ENCODE measurements around the gene ADCY9. TPM values are rescaled to one million over a fixed set of nuclear protein-coding genes. Genes with fewer than 3 reads are reported as not detected.
"Not testable (repeated sequence)": the region's sequence is repeated elsewhere in the genome, so short reads cannot be mapped to it uniquely, and the experiment has no call there.

Gene ADCY9
- total RNA-seq, 1 donor from 2014 or later = 6.9 TPM

DNA sequence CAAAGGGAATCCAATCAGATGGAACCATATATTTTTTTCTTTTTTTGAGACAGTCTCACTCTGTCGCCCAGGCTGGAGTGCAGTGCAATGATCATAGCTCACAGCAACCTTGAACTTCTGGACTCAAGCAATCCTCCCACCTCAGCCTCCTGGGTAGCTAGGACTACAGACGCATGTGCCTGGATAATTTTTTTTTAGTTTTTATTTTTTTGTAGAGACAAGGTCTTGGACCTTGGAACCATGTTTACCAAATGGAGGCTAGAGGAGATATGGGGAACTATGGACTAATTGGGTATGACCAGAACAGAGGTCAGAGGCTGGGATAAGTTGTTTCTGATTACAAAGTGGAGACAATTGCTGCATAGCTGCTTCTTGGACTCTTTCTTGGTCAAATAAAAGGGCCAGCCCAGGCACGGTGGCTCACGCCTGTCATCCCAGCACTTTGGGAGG, 41.2 kb upstream of the ADCY9 start:
- no peaks in the 10 kb centered on the region for H3K9me3 Mint-ChIP-seq (ENCODE audit: low read depth)
- H3K27ac Mint-ChIP-seq = no peak overlapping the region
- H3K27me3 Mint-ChIP-seq = peaks cover 10% of the 10 kb centered on the region
- no peak overlapping the region for H3K4me3 Mint-ChIP-seq (ENCODE audit: low read depth)
- no peaks in the 10 kb centered on the region for H3K4me1 Mint-ChIP-seq (ENCODE audit: low read depth)
- H3K36me3 Mint-ChIP-seq (ENCODE audit: insufficient read depth) = no peaks in the 10 kb centered on the region
- TF ChIP-seq, protein P1, sequence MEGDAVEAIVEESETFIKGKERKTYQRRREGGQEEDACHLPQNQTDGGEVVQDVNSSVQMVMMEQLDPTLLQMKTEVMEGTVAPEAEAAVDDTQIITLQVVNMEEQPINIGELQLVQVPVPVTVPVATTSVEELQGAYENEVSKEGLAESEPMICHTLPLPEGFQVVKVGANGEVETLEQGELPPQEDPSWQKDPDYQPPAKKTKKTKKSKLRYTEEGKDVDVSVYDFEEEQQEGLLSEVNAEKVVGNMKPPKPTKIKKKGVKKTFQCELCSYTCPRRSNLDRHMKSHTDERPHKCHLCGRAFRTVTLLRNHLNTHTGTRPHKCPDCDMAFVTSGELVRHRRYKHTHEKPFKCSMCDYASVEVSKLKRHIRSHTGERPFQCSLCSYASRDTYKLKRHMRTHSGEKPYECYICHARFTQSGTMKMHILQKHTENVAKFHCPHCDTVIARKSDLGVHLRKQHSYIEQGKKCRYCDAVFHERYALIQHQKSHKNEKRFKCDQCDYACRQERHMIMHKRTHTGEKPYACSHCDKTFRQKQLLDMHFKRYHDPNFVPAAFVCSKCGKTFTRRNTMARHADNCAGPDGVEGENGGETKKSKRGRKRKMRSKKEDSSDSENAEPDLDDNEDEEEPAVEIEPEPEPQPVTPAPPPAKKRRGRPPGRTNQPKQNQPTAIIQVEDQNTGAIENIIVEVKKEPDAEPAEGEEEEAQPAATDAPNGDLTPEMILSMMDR (IDR thresholded peaks at IDR 0.05; ENCODE audit: unreplicated experiment) = no peak
- DNase-seq (ENCODE audit: low spot score, unreplicated experiment) = no peak

DNA sequence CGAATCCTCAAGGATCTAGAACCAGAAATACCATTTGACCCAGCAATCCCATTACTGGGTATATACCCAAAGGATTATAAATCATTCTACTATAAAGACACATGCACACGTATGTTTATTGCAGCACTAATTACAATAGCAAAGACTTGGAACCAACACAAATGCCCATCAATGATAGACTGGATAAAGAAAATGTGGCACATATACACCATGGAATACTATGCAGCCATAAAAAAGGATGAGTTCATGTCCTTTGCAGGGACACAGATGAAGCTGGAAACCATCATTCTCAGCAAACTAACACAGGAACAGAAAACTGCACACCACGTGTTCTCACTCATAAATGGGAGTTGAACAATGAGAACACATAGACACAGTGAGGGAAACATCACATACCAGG, 40.3 kb upstream of the ADCY9 start:
- not testable (repeated sequence) for H3K4me1 Mint-ChIP-seq (ENCODE audit: low read depth); H3K4me3 Mint-ChIP-seq (ENCODE audit: low read depth); H3K36me3 Mint-ChIP-seq (ENCODE audit: insufficient read depth); H3K27ac Mint-ChIP-seq; DNase-seq (ENCODE audit: low spot score, unreplicated experiment); H3K27me3 Mint-ChIP-seq; H3K9me3 Mint-ChIP-seq (ENCODE audit: low read depth)

DNA sequence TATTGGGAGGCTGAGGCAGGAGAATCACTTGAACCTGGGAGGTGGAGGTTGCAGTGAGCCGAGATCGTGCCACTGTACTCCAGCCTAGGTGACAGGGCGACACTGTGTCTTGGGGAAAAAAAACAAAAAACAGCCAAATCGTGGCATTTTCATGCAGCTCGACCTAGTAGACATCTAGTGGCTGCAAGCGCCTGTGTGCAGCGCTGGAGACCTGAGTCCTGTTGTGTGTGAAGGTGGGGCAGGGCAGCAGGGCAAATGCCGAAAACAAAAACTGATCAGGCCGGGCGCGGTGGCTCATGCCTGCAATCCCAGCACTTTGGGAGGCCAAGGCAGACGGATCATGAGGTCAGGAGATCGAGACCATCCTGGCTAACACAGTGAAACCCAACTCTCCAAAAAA, 37.1 kb upstream of the ADCY9 start:
- H3K4me3 Mint-ChIP-seq (ENCODE audit: low read depth); H3K36me3 Mint-ChIP-seq (ENCODE audit: insufficient read depth); H3K4me1 Mint-ChIP-seq (ENCODE audit: low read depth); H3K9me3 Mint-ChIP-seq (ENCODE audit: low read depth); DNase-seq (ENCODE audit: low spot score, unreplicated experiment); H3K27ac Mint-ChIP-seq; H3K27me3 Mint-ChIP-seq: not testable (repeated sequence)

DNA sequence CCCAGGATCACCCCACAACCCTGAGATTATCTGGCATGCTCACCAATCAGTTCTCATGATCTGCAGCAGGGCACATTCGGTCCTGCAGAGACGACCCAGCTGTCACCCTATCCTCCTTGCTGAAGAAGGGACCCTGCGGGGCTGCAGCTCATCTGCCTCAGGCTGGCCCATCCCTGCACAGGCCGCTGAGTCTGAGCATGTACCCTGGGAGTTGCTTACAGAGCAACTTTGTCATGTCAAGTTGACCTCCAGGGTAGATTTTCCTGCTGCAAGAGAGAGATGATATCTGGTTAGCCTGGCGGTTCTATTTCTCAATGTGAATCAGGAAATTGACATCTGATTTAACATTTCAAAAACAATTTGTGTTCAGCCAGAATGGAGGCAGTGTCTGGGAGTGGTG, 36.0 kb upstream of the ADCY9 start:
- no peak for DNase-seq (ENCODE audit: low spot score, unreplicated experiment)
- H3K9me3 Mint-ChIP-seq (ENCODE audit: low read depth) = no peaks in the 10 kb centered on the region
- no peaks in the 10 kb centered on the region for H3K36me3 Mint-ChIP-seq (ENCODE audit: insufficient read depth)
- no peaks in the 10 kb centered on the region for H3K4me1 Mint-ChIP-seq (ENCODE audit: low read depth)
- H3K27me3 Mint-ChIP-seq = peaks cover 3% of the 10 kb centered on the region
- TF ChIP-seq, protein P1 (IDR thresholded peaks at IDR 0.05; ENCODE audit: unreplicated experiment) = no peak
- H3K4me3 Mint-ChIP-seq (ENCODE audit: low read depth) = no peak overlapping the region
- no peak overlapping the region for H3K27ac Mint-ChIP-seq

DNA sequence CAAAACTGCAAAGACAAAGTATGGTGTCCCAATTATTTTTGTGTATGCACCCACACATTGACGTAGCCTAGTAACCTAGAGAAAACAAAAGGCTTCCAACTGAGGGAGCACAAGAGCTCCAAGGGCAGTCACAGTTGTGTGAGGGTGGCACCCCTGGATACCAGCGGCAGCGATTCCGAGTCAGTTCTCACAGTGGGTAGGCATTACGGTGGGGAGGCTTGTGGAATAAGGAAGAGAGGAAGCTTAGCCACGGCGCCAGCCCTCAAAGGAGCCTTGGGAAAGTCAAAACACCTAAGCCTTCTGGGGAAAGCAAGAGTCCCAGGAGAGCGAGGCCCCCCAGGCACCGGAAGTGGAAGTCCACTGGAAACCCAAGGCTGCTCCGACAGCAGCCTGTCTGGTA, 31.0 kb upstream of the ADCY9 start:
- no peaks in the 10 kb centered on the region for H3K27me3 Mint-ChIP-seq
- DNase-seq (ENCODE audit: low spot score, unreplicated experiment) = no peak

DNA sequence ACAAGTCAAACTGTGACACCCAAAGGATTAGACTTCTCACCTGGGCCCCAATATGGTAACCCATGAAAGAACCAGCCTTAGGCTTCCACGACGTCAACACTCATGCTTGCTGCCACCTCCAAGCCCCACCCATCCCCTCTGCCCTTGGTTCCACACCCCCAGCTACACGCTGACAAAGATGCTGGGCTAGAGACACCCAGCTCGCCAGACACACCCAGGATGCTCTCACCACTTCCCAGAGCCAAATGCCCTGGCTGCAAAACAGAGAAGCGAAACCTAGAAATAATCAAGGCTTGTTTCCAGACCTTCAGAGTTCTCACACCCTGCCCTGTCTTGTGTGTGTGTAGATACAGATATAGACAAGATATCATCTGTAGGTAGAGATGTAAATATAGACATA, 26.0 kb upstream of the ADCY9 start:
- TF ChIP-seq, protein P1 (IDR thresholded peaks at IDR 0.05; ENCODE audit: unreplicated experiment) = no peak
- no peaks in the 10 kb centered on the region for H3K36me3 Mint-ChIP-seq (ENCODE audit: insufficient read depth)
- H3K4me1 Mint-ChIP-seq (ENCODE audit: low read depth) = no peaks in the 10 kb centered on the region
- H3K27ac Mint-ChIP-seq = no peak overlapping the region
- H3K4me3 Mint-ChIP-seq (ENCODE audit: low read depth) = no peak overlapping the region
- DNase-seq (ENCODE audit: low spot score, unreplicated experiment) = no peak
- no peaks in the 10 kb centered on the region for H3K9me3 Mint-ChIP-seq (ENCODE audit: low read depth)
- no peaks in the 10 kb centered on the region for H3K27me3 Mint-ChIP-seq

More for the DNA sequence above, 31.0 kb upstream of the ADCY9 start:
- Mint-ChIP-seq H3K4me3 (ENCODE audit: low read depth) (no peak overlapping the region), H3K9me3 (ENCODE audit: low read depth) (no peaks in the 10 kb centered on the region), H3K36me3 (ENCODE audit: insufficient read depth) (no peaks in the 10 kb centered on the region), H3K27ac (no peak overlapping the region), H3K4me1 (ENCODE audit: low read depth) (no peaks in the 10 kb centered on the region)
- TF ChIP-seq, protein P1 (IDR thresholded peaks at IDR 0.05; ENCODE audit: unreplicated experiment) = no peak
